IMR-90 (cell line): ENCODE data around the gene TNRC6C. TPM values are rescaled to one million over a fixed set of nuclear protein-coding genes. Genes with fewer than 3 reads are reported as not detected.

Source experiments
- ATAC-seq: fragments of 200-7000 bp; cut with Tn5 transposase; 2 replicates; pipeline ENCODE4 v1.9.1; 2020; ENCODE audit warnings: low read depth, mild to moderate bottlenecking, moderate library complexity
- BruUV-seq: library from RNA; stranded (reverse); fragments of 400-500 nt; replicated peaks from 2 replicates; lab custom pipeline; 2021; lab: Mats Ljungman, UMichigan
- CTCF ChIA-PET: fragments of 300-600 bp; formaldehyde crosslinking; extraction: SDS; loops from one replicate; lab custom pipeline; 2021; ENCODE audit warnings: antibody characterized with exemption; lab: Yijun Ruan, JAX
- POLR2A ChIA-PET: fragments of 300-600 bp; sonication (Branson Sonifier 250); formaldehyde crosslinking; loops from one replicate; lab custom pipeline; 2022; ENCODE audit warnings: antibody characterized with exemption; ENCODE audit not compliant: unreplicated experiment; lab: Charles Lee
- DNase-seq: peaks from one replicate; pipeline ENCODE4 v3.0.0; 2013
- H2AFZ ChIP-seq: replicated peaks from 2 replicates; pipeline ENCODE3; 2013; ENCODE audit warnings: low read length, mild to moderate bottlenecking; ENCODE audit not compliant: poor library complexity
- H2AK5ac ChIP-seq: 2 replicates; pipeline ENCODE4 v1.6.1; 2013; ENCODE audit warnings: low read depth, low read length, inconsistent platforms
- H2AK9ac ChIP-seq: replicated peaks from 2 replicates; pipeline ENCODE3; 2013; ENCODE audit warnings: mild to moderate bottlenecking, low read depth, low read length, moderate library complexity; ENCODE audit not compliant: poor library complexity
- H2BK120ac ChIP-seq: 2 replicates; pipeline ENCODE4 v1.6.1; 2013; ENCODE audit warnings: low read depth, low read length, inconsistent platforms
- H2BK15ac ChIP-seq: 3 replicates; pipeline ENCODE4 v1.6.1; 2013; ENCODE audit warnings: low read depth, low read length, inconsistent platforms
- H2BK20ac ChIP-seq: 2 replicates; pipeline ENCODE4 v1.6.1; 2013; ENCODE audit warnings: low read depth, mild to moderate bottlenecking, inconsistent platforms, low read length, moderate library complexity
- H2BK5ac ChIP-seq: 2 replicates; pipeline ENCODE4 v1.6.1; 2013; ENCODE audit warnings: mild to moderate bottlenecking, low read depth, low read length, inconsistent platforms; ENCODE audit not compliant: poor library complexity, severe bottlenecking
- H3K14ac ChIP-seq: replicated peaks from 2 replicates; pipeline ENCODE4 v1.6.1; 2013; ENCODE audit warnings: low read depth, low read length, inconsistent platforms
- H3K18ac ChIP-seq: 2 replicates; pipeline ENCODE4 v1.6.1; 2013; ENCODE audit warnings: low read depth, low read length, control low read depth
- H3K23ac ChIP-seq: 2 replicates; pipeline ENCODE4 v1.6.1; 2013; ENCODE audit warnings: low read depth, low read length, inconsistent platforms
- H3K27ac ChIP-seq: 2 replicates; pipeline ENCODE4 v1.5.1; 2013; ENCODE audit warnings: mild to moderate bottlenecking, control low read depth, low read length; ENCODE audit not compliant: insufficient read depth
- H3K27me3 ChIP-seq: 2 replicates; pipeline ENCODE4 v1.6.1; 2013; ENCODE audit warnings: low read length; ENCODE audit not compliant: control insufficient read depth, insufficient read depth
- H3K36me3 ChIP-seq: 2 replicates; pipeline ENCODE4 v1.6.1; 2013; ENCODE audit warnings: low read length, mixed read lengths; ENCODE audit not compliant: control insufficient read depth, insufficient read depth
- H3K4ac ChIP-seq: 2 replicates; pipeline ENCODE4 v1.6.1; 2013; ENCODE audit warnings: low read depth, low read length, inconsistent platforms
- H3K4me1 ChIP-seq: 2 replicates; pipeline ENCODE4 v1.6.1; 2013; ENCODE audit warnings: low read length, mixed read lengths; ENCODE audit not compliant: control insufficient read depth, insufficient read depth
- H3K4me2 ChIP-seq: 2 replicates; pipeline ENCODE4 v1.6.1; 2013; ENCODE audit warnings: low read depth, mild to moderate bottlenecking, control low read depth, low read length, moderate library complexity
- H3K4me3 ChIP-seq: 2 replicates; pipeline ENCODE4 v1.5.1; 2013; ENCODE audit warnings: low read depth, mild to moderate bottlenecking, control low read depth, low read length, moderate library complexity; ENCODE audit not compliant: insufficient read depth
- H3K56ac ChIP-seq: 2 replicates; pipeline ENCODE4 v1.6.1; 2013; ENCODE audit warnings: low read length, inconsistent platforms; ENCODE audit not compliant: insufficient read depth; ENCODE audit errors: extremely low read depth
- H3K79me1 ChIP-seq, 2 experiments: 2 replicates each; pipeline ENCODE4 v1.6.1; 2013; ENCODE audit warnings: low read length in 2 of 2, inconsistent platforms in 1 of 2, low read depth in 1 of 2
- H3K9ac ChIP-seq: 2 replicates; pipeline ENCODE4 v1.6.1; 2013; ENCODE audit warnings: low read depth, low read length, control low read depth
- H3K9me1 ChIP-seq: 2 replicates; pipeline ENCODE4 v1.6.1; 2013; ENCODE audit warnings: low read length, inconsistent platforms; ENCODE audit not compliant: insufficient read depth
- H3K9me3 ChIP-seq: 2 replicates; pipeline ENCODE4 v1.6.1; 2013; ENCODE audit warnings: low read length; ENCODE audit not compliant: control insufficient read depth, insufficient read depth
- H4K20me1 ChIP-seq: 2 replicates; pipeline ENCODE4 v1.6.1; 2013; ENCODE audit warnings: low read length, inconsistent platforms; ENCODE audit not compliant: insufficient read depth
- H4K5ac ChIP-seq: 2 replicates; pipeline ENCODE4 v1.6.1; 2013; ENCODE audit warnings: mild to moderate bottlenecking, low read depth, low read length, control low read depth
- H4K8ac ChIP-seq, 2 experiments: 2 replicates each; pipeline ENCODE4 v1.6.1; 2013; ENCODE audit warnings: low read depth in 2 of 2, low read length in 2 of 2, control low read depth in 1 of 2, inconsistent platforms in 1 of 2
- H4K91ac ChIP-seq: 2 replicates; pipeline ENCODE4 v1.6.1; 2013; ENCODE audit warnings: low read depth, low read length, inconsistent platforms; ENCODE audit not compliant: insufficient read depth
- FOS ChIP-seq: fragments of 150-350 bp; IDR thresholded peaks from 2 replicates; pipeline ENCODE4 v1.6.1; 2016; ENCODE audit warnings: low read depth, low read length
- MAFK ChIP-seq: IDR thresholded peaks from 2 replicates; pipeline ENCODE4 v1.6.1; 2012; ENCODE audit warnings: low read depth, low read length, improper control_type of control experiment
- RCOR1 ChIP-seq: IDR thresholded peaks from 2 replicates; pipeline ENCODE4 v1.6.1; 2012; ENCODE audit warnings: mild to moderate bottlenecking, low read length, improper control_type of control experiment; ENCODE audit not compliant: insufficient replicate concordance
- WGBS, 2 experiments: methylation state at CpG; one replicate each; pipeline versions ENCODE4 v1.1.5 to v1.1.7; 2013; ENCODE audit warnings: missing lambda C conversion rate in 2 of 2; ENCODE audit not compliant: insufficient read length in 1 of 2; ENCODE audit errors: extremely low coverage in 2 of 2; 5-methylcytosine and 5-hydroxymethylcytosine counted together
- dilution Hi-C: fragments of 300-500 bp; cut with HindIII; formaldehyde crosslinking; loops from one replicate; pipeline ENCODE4 v1.14.3; 2018; ENCODE audit warnings: low sequenced_read_pairs; ENCODE audit not compliant: unreplicated experiment
- in situ Hi-C: fragments of 300-500 bp; cut with MboI; formaldehyde crosslinking; loops from 3 replicates; pipeline ENCODE4 v1.14.3; 2019; ENCODE audit warnings: low sequenced_read_pairs, inconsistent platforms, mixed read lengths
- intact Hi-C: fragments of 100-400 bp; cut with micrococcal nuclease; formaldehyde crosslinking; loops from 2 replicates; pipeline ENCODE4 v1.10.0; 2022
- polyA plus RNA-seq, 3 experiments: library from polyadenylated mRNA; depleted of rRNA; stranded (reverse); fragments of >200 nt; gene quantifications; 2 replicates each; pipeline ENCODE4 v1.2.3, GENCODE V29; 2012; ENCODE audit warnings: low replicate concordance in 1 of 3
- total RNA-seq: library from RNA; depleted of rRNA; stranded (reverse); fragments of >200 nt; gene quantifications from 2 replicates; pipeline ENCODE4 v1.2.3, GENCODE V29; 2012
- TF ChIP-seq, protein P1 (sequence below): fragments of 150-350 bp; IDR thresholded peaks from 2 replicates; pipeline ENCODE4 v1.6.1; 2016; ENCODE audit warnings: low read depth, mild to moderate bottlenecking, low read length, moderate library complexity, borderline replicate concordance
- TF ChIP-seq, protein P2 (sequence below): conservative IDR thresholded peaks from 2 replicates; pipeline ENCODE4 v1.5.1; 2012; ENCODE audit warnings: mild to moderate bottlenecking, low read depth, low read length, improper control_type of control experiment

Gene TNRC6C
- total and polyA plus RNA-seq, 2 of the 4 experiments (the other 2 are of a cell fraction): 1.6 to 2.7 TPM

DNA sequence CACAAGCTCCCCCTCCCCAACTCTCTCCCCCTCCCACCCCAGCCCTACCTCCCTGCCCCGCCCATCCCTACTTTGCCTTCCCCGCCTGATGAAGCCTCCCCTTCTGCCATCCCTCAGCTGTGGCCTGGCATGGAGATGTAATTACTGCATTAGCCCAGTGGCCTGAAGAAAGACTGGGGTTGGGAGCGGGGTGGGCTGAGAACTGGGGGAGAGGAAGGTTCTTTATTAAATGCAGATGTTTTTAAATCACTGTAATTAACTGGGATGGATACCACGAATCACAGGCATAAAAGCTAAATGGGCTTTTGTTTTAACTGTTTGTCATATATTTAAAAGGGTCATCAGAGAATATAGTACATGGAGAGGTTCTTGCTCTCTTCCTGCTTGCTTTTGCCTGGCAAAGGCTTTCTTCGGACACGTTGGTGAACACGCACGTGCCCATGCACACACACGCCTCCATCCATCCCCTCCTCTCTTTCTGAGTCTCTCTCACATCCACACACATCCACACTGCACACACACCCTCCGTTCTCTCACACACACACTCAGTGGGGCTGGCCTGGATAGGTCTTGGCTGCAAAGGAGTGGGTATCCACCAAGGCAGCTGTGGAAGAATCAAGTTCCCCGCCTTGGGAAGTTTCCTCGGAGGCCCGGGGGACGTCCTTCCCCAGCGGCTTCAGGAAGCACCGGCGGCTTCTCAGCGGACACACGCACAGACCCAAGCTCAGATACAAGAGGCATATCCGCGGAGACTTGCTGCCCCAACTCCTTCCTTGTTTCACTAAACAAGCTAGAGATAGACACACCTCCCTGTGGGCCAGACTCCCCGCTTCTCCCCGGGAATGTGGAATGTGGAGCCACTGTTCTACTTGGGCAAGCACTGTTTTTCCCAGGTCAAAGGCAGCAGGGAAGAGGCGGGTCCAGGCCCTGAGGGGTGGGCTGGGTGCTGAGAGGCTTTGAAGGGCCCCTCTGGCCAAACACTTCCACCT lies 27.4 kb upstream of the TNRC6C start:
- no peak overlapping the region for H3K9ac ChIP-seq
- H3K4ac ChIP-seq: no peak overlapping the region
- TF ChIP-seq RCOR1 (no peak), MAFK (no peak), FOS (no peak)
- TF ChIP-seq, protein P1, sequence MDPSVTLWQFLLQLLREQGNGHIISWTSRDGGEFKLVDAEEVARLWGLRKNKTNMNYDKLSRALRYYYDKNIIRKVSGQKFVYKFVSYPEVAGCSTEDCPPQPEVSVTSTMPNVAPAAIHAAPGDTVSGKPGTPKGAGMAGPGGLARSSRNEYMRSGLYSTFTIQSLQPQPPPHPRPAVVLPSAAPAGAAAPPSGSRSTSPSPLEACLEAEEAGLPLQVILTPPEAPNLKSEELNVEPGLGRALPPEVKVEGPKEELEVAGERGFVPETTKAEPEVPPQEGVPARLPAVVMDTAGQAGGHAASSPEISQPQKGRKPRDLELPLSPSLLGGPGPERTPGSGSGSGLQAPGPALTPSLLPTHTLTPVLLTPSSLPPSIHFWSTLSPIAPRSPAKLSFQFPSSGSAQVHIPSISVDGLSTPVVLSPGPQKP: no peak
- TF ChIP-seq, protein P2, sequence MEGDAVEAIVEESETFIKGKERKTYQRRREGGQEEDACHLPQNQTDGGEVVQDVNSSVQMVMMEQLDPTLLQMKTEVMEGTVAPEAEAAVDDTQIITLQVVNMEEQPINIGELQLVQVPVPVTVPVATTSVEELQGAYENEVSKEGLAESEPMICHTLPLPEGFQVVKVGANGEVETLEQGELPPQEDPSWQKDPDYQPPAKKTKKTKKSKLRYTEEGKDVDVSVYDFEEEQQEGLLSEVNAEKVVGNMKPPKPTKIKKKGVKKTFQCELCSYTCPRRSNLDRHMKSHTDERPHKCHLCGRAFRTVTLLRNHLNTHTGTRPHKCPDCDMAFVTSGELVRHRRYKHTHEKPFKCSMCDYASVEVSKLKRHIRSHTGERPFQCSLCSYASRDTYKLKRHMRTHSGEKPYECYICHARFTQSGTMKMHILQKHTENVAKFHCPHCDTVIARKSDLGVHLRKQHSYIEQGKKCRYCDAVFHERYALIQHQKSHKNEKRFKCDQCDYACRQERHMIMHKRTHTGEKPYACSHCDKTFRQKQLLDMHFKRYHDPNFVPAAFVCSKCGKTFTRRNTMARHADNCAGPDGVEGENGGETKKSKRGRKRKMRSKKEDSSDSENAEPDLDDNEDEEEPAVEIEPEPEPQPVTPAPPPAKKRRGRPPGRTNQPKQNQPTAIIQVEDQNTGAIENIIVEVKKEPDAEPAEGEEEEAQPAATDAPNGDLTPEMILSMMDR: no peak
- no peak overlapping the region for H3K4me2 ChIP-seq
- no peak overlapping the region for H2AFZ ChIP-seq
- no peak overlapping the region for H2BK20ac ChIP-seq
- no peaks in the 10 kb centered on the region for H3K79me1 ChIP-seq
- H3K18ac ChIP-seq: no peak overlapping the region
- H3K27ac ChIP-seq: no peak overlapping the region
- ChIA-PET POLR2A (no interaction called here), CTCF (no interaction called here)
- H4K5ac ChIP-seq: no peak overlapping the region
- no peak overlapping the region for H4K8ac ChIP-seq
- H3K4me3 ChIP-seq: no peak overlapping the region
- ATAC-seq: no peak
- no peak overlapping the region for H4K91ac ChIP-seq
- H3K36me3 ChIP-seq: no peaks in the 10 kb centered on the region
- intact Hi-C loops: no loop called here
- DNase-seq: no peak
- dilution Hi-C loops: no loop called here
- in situ Hi-C loops: no loop called here
- no peak overlapping the region for H2BK120ac ChIP-seq
- H3K4me1 ChIP-seq: no peaks in the 10 kb centered on the region
- H2BK15ac ChIP-seq: no peak overlapping the region
- H3K27me3 ChIP-seq: peaks cover 59% of the 10 kb centered on the region
- H3K23ac ChIP-seq: no peak overlapping the region
- H2AK9ac ChIP-seq: no peak overlapping the region
- H3K14ac ChIP-seq: no peak overlapping the region
- H2BK5ac ChIP-seq: no peak overlapping the region
- no TSS peak for BruUV-seq
- no peaks in the 10 kb centered on the region for H3K9me1 ChIP-seq
- no peak overlapping the region for H2AK5ac ChIP-seq
- no peaks in the 10 kb centered on the region for H4K20me1 ChIP-seq
- H3K56ac ChIP-seq: no peak overlapping the region
- no peaks in the 10 kb centered on the region for H3K9me3 ChIP-seq
- 51% methylated on average over 5 of the region's 24 CpGs; no CpG with 5 or more reads in 1 of the 2 experiments for WGBS, 2 experiments
